Right ventricle myocardium superior (tissue), 1 donor: ENCODE data around the gene CYP3A7. TPM values are rescaled to one million over a fixed set of nuclear protein-coding genes. Genes with fewer than 3 reads are reported as not detected.
"Not testable (repeated sequence)": the region's sequence is repeated elsewhere in the genome, so short reads cannot be mapped to it uniquely, and the experiment has no call there.

Experiments used
- ATAC-seq: fragments of 200-7000 bp; cut with Tn5 transposase; one replicate; pipeline ENCODE4 v1.9.1; 2020; ENCODE audit warnings: mild to moderate bottlenecking; ENCODE audit not compliant: poor library complexity
- DNase-seq: peaks from one replicate; pipeline ENCODE4 v3.0.0-alpha.2; 2020
- intact Hi-C: fragments of 100-400 bp; cut with DNase I; formaldehyde crosslinking; loops from one replicate; pipeline ENCODE4 v1.11.2; 2022
- total RNA-seq: library from RNA; stranded (reverse); fragmentation: NEBNext Ultra II Directional; extraction: Animal tissue kit (Norgen Biotek cat#: 25700); gene quantifications from one replicate; pipeline ENCODE4 v1.2.1, GENCODE V29; 2021
- donor health status: DM: no; HTN: yes; CAD: no; lungs with severe emphysema.

The CYP3A7 gene
- total RNA-seq, 1 donor from 2014 or later = not detected

GRCh38 chr7:99719996-99720769, 14.8 kb downstream of the CYP3A7 start:
- intact Hi-C loops = no loop called here
- no peak for DNase-seq
- no peak for ATAC-seq

GRCh38 chr7:99713995-99714570, 20.9 kb downstream of the CYP3A7 start:
- intact Hi-C loops = no loop called here
- DNase-seq = no peak
- no peak for ATAC-seq

DNA sequence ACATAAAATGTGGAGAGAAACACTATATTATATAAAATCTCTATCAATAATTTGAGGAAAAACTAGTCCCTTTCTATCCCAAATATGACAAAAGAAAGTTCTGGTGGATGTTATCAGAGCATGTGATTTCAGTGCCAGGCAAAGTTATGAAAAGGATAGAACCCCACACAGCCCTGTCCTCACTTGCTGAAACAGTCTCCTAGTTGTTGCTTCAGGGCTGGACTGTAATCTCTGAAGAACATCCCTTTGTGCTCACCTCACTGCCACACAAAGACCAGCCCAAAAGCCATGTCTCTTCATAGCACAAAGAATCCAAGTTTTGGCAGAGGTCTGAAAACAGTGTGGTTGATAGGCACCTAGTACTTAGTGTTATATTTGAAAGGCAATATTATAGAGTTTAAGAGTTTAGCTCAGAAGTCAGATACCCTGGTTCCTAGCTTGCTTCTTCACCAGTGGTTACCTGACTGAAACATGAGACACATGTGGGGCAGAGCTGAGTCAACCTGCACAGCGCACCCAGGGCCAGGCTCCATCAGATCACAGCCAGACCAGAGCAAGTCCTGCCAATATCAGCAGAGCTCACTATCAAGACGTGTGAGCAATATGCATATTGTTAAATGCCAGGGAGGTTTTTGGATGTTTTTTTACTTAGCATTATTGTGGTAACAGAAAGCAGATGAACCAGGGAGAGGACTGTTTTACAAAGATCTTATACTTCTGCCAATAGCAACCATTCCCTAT, 25.0 kb downstream of the CYP3A7 start:
- ATAC-seq = no peak
- intact Hi-C loops = no loop called here
- no peak for DNase-seq

DNA sequence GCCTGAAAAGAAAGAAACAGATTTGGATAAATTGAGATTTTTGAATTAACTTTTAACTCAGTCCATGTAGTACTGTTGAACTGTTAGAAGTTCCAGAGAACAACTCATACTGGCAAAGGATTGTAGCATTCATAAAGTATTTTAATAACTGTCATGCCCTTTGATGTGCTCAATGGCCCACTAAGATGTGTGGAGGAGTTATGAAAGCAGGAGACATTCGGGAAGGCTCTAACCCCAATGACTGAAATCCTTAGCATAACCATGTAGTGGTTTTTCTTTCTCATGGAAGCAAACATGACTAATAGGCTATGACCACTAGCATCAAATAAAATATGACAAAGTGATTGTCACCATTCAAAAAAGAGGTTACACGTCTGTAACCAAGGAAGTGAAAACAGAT, 25.7 kb downstream of the CYP3A7 start:
- no peak for ATAC-seq
- no peak for DNase-seq
- intact Hi-C loops = no loop called here

GRCh38 chr7:99707096-99707495, 27.9 kb downstream of the CYP3A7 start:
- DNase-seq (no peak), ATAC-seq (no peak)
- intact Hi-C loops = no loop called here

GRCh38 chr7:99699946-99700345, 35.0 kb downstream of the CYP3A7 start:
- intact Hi-C loops = no loop called here
- no peak for DNase-seq

GRCh38 chr7:99698867-99699730, 35.9 kb downstream of the CYP3A7 start:
- intact Hi-C loops, DNase-seq, ATAC-seq: not testable (repeated sequence)

More at GRCh38 chr7:99699946-99700345, 35.0 kb downstream of the CYP3A7 start:
- no peak for ATAC-seq

- intact Hi-C loops = no loop called here
- ATAC-seq (no peak), DNase-seq (no peak)
Measured at GRCh38 chr7:99694912-99695304, 40.1 kb downstream of the CYP3A7 start.

GRCh38 chr7:99694201-99694911, 40.6 kb downstream of the CYP3A7 start:
- no peak for DNase-seq
- no peak for ATAC-seq
- intact Hi-C loops = no loop called here

DNA sequence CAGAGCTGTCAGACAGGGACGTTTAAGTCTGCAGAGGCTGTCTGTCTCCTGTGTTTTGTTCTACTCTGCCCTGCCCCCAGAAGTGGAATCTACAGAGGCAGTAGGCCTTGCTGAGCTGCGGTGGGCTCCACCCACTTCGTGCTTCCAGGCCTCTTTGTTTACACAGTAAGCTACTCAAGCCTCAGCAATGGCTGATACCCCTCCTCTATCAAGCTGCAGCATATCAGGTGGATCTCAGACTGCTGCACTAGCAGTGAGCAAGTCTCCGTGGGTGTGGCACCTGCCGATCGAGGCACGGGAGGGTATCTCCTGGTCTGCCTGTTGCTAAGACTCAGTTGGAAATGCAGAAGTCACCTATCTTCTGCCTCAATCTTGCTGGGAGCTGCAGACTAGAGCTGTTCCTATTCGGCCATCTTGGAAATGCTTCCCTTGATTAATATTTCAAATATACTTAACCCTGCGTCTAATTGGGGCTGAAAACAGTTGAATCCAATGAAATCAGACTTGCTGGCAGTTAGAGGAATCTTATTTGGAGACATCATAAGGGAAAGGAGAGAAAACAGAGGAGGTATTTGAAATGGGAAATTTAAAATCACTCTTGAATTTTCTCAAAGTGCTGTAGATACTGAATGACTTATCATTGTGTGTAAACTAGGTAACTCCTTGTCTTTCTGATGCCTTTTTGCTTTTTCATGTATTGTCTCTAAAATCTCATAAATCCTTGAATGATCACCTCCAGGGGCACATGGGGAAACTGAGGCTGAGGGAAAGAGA, 41.4 kb downstream of the CYP3A7 start:
- ATAC-seq (no peak), DNase-seq (no peak)
- intact Hi-C loops = no loop called here

DNA sequence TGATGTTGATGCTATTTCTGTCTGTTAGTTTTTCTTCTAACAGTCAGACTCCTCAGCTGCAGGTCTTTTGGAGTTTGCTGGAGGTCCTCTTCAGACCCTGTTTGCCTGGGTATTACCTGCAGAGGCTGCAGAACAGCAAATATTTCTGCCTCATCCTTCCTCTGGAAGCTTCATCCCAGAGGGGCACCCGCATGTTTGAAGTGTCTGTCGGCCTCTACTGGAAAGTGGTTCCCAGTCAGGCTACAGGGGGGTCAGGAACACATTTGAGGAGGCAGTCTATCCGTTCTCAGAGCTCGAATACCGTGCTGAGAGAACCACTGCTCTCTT, 41.9 kb downstream of the CYP3A7 start:
- intact Hi-C loops = no loop called here

GRCh38 chr7:99692563-99692962, 42.4 kb downstream of the CYP3A7 start:
- DNase-seq, ATAC-seq, intact Hi-C loops: not testable (repeated sequence)

More for the DNA sequence above, 41.9 kb downstream of the CYP3A7 start:
- ATAC-seq (no peak), DNase-seq (no peak)

DNA sequence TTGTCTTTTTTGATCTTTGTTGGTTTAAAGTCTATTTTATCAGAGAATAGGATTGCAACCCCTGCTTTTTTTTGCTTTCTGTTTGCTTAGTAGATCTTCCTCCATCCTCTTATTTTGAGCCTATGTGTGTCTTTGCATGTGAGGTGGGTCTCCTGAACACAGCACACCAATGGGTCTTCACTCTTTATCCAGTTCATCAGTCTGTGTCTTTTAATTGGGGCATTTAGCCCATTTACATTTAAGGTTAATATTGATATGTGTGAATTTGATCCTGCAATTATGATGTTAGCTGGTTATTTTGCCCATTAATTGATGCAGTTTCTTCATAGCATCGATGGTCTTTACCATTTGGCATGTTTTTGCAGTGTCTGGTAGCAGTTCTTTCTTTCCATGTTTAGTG, 43.3 kb downstream of the CYP3A7 start:
- intact Hi-C loops, DNase-seq, ATAC-seq: not testable (repeated sequence)

DNA sequence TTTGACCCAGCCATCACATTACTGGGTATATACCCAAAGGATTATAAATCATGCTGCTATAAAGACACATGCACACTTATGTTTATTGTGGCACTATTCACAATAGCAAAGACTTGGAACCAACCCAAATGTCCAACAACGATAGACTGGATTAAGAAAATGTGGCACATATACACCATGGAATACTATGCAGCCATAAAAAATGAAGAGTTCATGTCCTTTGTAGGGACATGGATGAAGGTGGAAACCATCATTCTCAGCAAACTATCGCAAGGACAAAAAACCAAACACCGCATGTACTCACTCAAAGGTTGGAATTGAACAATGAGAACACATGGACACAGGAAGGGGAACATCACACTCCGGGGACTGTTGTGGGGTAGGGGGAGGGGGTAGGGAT, 44.1 kb downstream of the CYP3A7 start:
- intact Hi-C loops, DNase-seq, ATAC-seq: not testable (repeated sequence)

GRCh38 chr7:99685871-99686608, 49.0 kb downstream of the CYP3A7 start:
- ATAC-seq, DNase-seq, intact Hi-C loops: not testable (repeated sequence)

- ATAC-seq = no peak
- DNase-seq = no peak
- intact Hi-C loops = no loop called here
Measured at GRCh38 chr7:99685129-99685758, 49.8 kb downstream of the CYP3A7 start.
